GM23248 (cell line): Measurements from ENCODE around the gene EIF2S1.

Experiments
- EZH2 ChIP-seq: fragments of 200-600 bp; sonication (generic); IDR thresholded peaks from 2 replicates; pipeline ENCODE4 v1.6.1; 2018; ENCODE audit warnings: antibody characterized with exemption, mild to moderate bottlenecking; ENCODE audit not compliant: insufficient read depth, poor library complexity, severe bottlenecking
- EZH2phosphoT487 ChIP-seq: fragments of 200-600 bp; sonication (generic); IDR thresholded peaks from 2 replicates; pipeline ENCODE4 v1.6.1; 2018; ENCODE audit warnings: antibody characterized with exemption, moderate library complexity, mild to moderate bottlenecking, low read depth; ENCODE audit not compliant: insufficient read depth

DNA sequence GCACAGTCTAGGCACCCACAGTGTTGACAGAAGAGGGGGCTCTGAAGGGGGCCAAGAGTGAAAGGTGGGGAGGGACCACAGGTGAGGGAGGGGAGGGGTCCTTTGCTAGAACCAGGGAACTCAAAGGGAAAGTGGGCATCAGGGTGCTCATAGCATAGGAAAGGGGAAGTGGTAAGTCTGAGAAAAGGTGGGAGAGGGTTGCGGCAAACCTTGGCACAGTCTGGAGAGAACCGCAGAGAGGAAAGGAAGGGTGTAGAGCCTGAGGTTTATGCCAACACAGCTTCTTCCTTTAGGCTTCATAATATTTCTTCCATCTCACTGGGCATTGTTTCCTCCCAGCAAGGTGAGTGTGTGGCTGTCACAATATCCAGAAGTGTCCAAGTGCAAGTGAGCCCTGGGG, 63.3 kb downstream of the EIF2S1 start:
- TF ChIP-seq EZH2phosphoT487 = no peak
- no peak for TF ChIP-seq EZH2
